Muscle layer of duodenum (tissue), 2 donors: ENCODE measurements around the gene GRK1.
"Not testable (repeated sequence)": the region's sequence is repeated elsewhere in the genome, so short reads cannot be mapped to it uniquely, and the experiment has no call there.

Experiments used
- H3K27ac ChIP-seq: one replicate; pipeline ENCODE4 v1.7.0; 2013; ENCODE audit warnings: mild to moderate bottlenecking, low read length
- H3K27me3 ChIP-seq: one replicate; pipeline ENCODE4 v1.7.0; 2013; ENCODE audit warnings: low read depth, mild to moderate bottlenecking, control low read depth, low read length
- H3K36me3 ChIP-seq, 2 donors: one replicate each; pipeline ENCODE4 v1.7.0; 2013; ENCODE audit warnings: low read length in 2 of 2, control low read depth in 1 of 2, mild to moderate bottlenecking in 1 of 2; ENCODE audit not compliant: insufficient read depth in 2 of 2, control insufficient read depth in 1 of 2
- H3K4me1 ChIP-seq, 2 donors: one replicate each; pipeline ENCODE4 v1.7.0; 2013; ENCODE audit warnings: low read length in 2 of 2, mild to moderate bottlenecking in 2 of 2, control low read depth in 1 of 2, moderate library complexity in 1 of 2; ENCODE audit not compliant: insufficient read depth in 2 of 2, control insufficient read depth in 1 of 2
- H3K4me3 ChIP-seq, 2 donors: one replicate each; pipeline ENCODE4 v1.7.0; 2013; ENCODE audit warnings: low read length in 2 of 2, low read depth in 1 of 2, mild to moderate bottlenecking in 1 of 2
- H3K9me3 ChIP-seq, 2 donors: one replicate each; pipeline ENCODE4 v1.7.0; 2013; ENCODE audit warnings: low read length in 2 of 2, control low read depth in 1 of 2, mild to moderate bottlenecking in 1 of 2; ENCODE audit not compliant: control insufficient read depth in 1 of 2
- donor health status: healthy.

GRK1 gene

DNA sequence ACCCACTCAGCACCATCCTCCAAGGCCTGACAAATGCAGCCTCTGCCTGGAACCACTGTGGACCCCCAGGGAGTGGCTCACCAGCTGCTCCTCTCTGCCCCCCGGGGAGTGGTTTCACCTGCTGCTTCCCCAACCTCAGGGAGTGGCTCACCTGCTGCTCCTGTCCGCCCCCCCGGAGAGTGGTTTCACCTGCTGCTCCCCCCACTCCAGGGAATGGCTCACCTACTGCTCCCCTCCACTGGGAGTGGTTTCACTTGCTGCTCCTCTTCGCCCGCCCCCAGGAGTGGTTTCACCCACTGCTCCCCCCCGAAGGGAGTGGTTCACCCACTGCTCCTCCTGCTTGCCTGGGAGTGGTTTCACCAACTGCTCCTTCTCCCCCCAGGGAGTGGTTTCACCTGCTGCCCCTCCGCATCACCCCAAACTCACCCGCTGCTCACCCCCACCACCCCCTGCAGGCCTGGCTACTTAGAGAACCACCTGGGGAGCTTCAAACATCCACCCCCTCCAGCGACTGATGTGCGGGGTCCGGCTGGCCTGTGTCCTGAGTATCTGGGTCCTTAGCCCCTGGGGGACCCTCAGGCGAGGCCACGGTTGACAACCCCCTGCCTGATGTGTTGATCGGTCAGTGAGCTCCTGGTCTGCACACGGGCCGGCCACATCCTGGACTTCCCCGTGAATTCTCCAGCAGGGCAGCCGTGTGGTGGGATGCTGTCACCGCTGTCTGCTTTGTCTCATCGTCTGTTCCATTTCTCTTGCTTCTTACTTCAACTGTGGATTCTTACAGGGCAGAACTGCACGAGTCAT is 77.4 kb downstream of the GRK1 start:
- Histone ChIP-seq H3K27me3 (no peaks in the 10 kb centered on the region), H3K36me3 (no peaks in the 10 kb centered on the region), H3K4me1 (peaks cover 0 to 9% of the 10 kb centered on the region in 2 donors), H3K4me3 (no peak overlapping the region), H3K9me3 (no peaks in the 10 kb centered on the region), H3K27ac (no peak overlapping the region)

DNA sequence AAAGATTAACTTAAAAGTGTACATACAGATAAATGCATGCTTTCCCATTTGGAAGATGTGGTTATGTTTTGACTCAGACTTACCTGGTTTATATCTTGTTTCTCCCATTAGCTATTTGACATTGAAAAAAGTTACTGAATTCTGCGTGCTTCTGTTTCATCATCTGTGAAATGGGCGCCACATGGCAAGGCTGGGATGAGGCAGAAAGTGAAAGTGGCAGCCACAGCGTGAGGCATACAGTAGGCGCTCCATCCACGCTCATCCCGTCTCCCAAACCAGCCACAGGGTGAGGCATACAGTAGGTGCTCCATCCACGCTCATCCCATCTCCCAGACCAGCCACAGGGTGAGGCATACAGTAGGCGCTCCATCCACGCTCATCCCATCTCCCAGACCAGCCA is 78.0 kb downstream of the GRK1 start:
- Histone ChIP-seq H3K27me3 (no peaks in the 10 kb centered on the region), H3K36me3 (no peaks in the 10 kb centered on the region), H3K4me1 (peaks cover 0 to 9% of the 10 kb centered on the region in 2 donors), H3K4me3 (no peak overlapping the region), H3K27ac (no peak overlapping the region), H3K9me3 (no peaks in the 10 kb centered on the region)

DNA sequence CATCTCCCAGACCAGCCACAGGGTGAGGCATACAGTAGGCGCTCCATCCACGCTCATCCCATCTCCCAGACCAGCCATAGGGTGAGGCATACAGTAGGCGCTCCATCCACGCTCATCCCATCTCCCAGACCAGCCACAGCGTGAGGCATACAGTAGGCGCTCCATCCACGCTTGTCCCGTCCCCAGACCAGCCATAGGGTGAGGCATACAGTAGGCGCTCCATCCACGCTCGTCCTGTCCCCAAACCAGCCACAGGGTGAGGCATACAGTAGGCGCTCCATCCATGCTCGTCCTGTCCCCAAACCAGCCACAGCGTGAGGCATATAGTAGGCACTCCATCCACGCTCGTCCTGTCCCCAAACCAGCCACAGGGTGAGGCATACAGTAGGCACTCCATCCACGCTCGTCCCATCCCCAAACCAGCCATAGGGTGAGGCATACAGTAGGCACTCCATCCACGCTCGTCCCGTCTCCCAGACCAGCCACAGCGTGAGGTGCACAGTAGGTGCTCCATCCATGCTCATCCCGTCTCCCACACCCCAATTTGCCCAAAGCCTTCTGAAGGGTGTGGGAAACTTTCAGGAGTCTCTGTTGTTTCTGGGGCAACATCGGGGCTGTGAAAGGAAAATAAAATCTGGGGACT is 78.6 kb downstream of the GRK1 start:
- H3K9me3 ChIP-seq, H3K27ac ChIP-seq, H3K36me3 ChIP-seq, H3K4me1 ChIP-seq, H3K4me3 ChIP-seq, H3K27me3 ChIP-seq: not testable (repeated sequence)

DNA sequence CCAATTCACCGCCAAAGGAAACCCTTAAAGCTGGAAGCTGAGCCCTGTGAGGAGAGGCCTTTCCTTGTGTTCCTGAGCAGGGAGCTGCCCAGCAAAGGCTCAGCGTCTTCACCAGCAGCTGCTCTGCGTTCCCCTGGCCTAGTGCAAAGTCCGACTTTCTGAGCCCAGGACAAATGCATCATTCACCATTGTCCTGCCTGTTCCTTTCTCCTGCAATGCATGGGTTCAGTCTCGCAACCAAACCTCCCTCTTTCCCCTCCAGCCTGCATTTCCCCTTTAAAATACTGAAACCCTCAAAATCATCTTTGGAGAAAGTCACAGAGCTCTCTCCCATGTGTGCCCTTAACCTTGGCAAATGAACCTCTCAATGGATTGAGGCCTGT is 79.1 kb downstream of the GRK1 start:
- Histone ChIP-seq H3K27me3 (no peaks in the 10 kb centered on the region), H3K4me1 (peaks cover 0 to 9% of the 10 kb centered on the region in 2 donors), H3K9me3 (no peaks in the 10 kb centered on the region), H3K27ac (no peak overlapping the region), H3K4me3 (no peak overlapping the region), H3K36me3 (no peaks in the 10 kb centered on the region)

DNA sequence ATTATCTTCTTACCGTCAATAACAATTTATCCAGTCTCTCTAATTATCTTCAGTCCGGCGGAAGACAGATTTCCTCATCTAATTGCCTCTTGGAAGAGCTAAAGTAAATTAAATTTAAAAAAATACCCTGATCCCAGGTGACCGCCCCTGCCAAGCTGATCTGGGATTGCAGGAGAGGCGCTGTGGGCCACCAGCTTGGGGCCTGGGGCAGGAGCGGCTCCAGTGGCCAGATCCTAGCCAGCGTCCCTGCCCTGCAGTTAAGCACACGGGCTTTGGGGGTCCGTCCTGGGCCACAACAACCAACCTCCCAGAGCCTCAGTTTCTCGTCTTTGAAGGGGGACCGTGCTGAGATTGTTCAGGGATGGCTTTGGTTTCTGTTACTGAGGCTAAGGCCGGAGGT is 79.7 kb downstream of the GRK1 start:
- Histone ChIP-seq H3K36me3 (no peaks in the 10 kb centered on the region), H3K9me3 (no peaks in the 10 kb centered on the region), H3K27ac (no peak overlapping the region), H3K4me1 (peaks cover 0 to 6% of the 10 kb centered on the region in 2 donors), H3K27me3 (no peaks in the 10 kb centered on the region), H3K4me3 (no peak overlapping the region)

DNA sequence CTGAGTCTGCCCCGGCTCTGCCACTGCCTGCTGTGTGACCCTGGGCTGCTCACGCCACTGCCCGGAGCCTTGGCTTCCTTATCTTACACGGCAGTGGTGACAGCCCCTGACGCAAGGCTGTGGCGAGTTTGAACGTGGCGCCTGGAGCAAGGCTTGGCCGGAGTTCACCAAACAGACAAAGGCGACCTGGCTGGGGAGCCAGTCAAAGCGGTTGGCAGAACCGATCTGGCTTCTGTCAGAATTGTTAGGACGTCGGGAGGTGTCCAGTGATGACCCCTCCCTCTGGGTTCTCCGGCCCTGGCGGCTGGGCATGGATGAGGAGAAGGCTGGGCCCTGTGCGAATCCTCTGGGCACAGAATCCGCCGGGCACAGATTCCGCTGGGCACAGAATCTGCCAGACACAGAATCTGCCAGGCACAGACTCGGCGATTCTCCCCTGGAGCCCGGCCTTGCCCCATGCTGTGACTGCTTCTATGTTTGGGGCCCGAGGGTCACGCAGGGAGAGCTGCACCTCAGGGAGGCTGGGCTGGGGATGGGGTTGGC is 80.3 kb downstream of the GRK1 start:
- Histone ChIP-seq H3K4me1 (no peaks in the 10 kb centered on the region), H3K4me3 (no peak overlapping the region), H3K9me3 (no peaks in the 10 kb centered on the region), H3K27ac (no peak overlapping the region), H3K27me3 (no peaks in the 10 kb centered on the region), H3K36me3 (no peaks in the 10 kb centered on the region)

DNA sequence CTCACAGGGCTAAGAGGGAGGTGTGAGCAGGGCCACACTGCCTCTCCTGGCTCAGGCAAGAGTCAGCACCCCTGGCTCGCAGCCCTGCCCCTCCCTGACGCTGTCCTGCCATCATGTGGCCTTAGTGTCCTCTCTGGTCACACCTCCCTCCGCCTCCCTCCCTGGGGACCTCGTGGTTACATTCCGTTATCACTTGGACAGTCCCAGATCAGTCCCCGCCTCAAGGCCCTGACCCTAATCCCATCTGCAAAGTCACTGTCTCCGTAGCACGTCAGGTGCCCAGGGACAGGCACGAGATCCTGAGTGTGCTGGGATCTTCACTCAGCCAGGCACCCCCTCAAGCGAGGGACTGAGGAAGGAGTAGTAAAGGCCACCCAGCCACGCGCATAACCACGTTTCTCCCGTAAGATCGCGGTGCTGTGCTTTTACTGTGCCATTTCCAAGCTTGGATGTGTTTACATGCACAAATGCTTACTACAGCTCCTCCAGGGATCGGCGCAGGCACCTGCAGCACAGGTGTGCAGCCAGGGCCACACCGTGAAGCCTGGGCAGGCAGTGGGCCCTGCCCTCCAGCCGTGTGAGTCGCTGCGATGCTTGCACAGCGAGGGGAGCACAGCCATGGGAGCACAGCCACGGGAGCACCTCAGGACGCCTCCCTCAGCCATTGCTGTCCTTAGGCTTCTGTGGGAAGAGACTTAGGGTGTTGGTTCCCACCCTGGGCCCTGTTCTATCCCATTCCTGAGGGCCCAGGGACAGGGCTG is 81.3 kb downstream of the GRK1 start:
- Histone ChIP-seq H3K4me1 (no peaks in the 10 kb centered on the region), H3K36me3 (no peaks in the 10 kb centered on the region), H3K9me3 (no peaks in the 10 kb centered on the region), H3K27ac (no peak overlapping the region), H3K4me3 (no peak overlapping the region), H3K27me3 (no peaks in the 10 kb centered on the region)

DNA sequence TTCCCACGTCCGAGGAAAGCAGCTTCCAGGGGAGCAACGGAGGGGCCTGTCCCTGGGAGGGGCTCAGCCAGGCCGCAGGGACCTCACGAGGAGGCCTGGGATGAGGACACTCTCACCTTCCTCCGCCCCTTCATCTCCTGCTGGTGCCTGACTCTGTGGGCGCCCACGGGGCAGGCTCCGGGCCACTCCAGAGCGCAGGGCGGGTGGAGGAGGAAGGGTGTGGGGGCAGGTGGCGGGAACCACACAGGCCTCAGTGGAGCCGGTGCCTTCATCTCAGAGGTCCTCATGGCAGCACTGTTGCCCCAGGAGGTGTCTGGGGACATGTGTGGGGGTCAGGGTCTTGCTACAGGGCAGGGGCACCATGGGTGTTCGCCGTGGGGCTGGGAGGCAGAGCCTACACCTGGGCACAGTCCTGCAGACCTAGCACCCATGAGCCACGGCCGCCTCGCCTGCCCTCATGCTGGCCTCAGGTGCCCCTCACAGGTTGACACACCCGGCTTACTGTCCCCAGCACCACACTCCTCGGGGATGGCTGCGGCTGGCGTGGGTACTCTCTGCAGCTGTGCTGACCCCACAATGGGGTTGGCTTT is 81.9 kb downstream of the GRK1 start:
- Histone ChIP-seq H3K27ac (no peak overlapping the region), H3K4me1 (no peaks in the 10 kb centered on the region), H3K27me3 (no peaks in the 10 kb centered on the region), H3K9me3 (no peaks in the 10 kb centered on the region), H3K36me3 (no peaks in the 10 kb centered on the region), H3K4me3 (no peak overlapping the region)

DNA sequence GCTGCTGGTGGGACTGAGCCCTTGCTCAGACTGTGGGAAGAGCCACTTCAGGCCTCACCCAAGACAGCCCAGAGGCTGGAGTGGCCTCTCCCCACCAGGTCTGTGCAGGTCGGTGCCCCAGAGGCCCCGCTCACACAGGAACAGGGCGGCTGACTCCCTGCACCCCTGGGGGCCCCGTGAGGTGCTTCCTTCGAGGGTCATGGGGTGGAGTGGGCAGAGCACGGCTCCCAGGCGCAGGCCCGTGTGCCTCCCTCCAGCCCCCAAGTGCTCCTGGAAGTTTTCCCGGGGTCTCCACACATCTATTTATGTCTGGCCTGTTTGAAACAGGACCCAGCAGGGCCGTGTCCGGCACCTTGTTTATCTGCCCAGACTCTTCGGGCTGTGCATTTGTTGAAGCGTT is 82.5 kb downstream of the GRK1 start:
- no peaks in the 10 kb centered on the region for H3K4me1 ChIP-seq

DNA sequence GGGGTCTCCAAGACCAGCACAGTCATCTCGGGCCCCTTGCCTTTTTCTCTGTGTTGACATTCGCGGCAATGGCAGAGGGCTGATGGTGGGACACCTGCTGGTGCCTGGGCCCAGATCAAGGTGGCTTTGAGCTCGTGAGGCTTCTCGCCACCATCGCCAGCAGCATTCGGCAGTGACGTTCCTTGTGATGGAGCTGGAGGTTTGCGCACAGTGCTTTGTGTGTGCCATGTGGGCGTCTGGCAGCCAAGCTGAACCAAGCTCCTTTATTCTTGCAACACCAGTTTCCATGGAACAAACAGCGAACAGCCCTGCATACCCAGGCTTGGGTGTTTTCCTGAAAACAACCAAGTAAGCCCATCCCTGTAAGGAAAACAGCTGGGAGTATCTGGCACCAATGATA is 82.9 kb downstream of the GRK1 start:
- Histone ChIP-seq H3K4me3 (no peak overlapping the region), H3K27me3 (no peaks in the 10 kb centered on the region), H3K27ac (no peak overlapping the region), H3K36me3 (no peaks in the 10 kb centered on the region), H3K4me1 (no peaks in the 10 kb centered on the region), H3K9me3 (no peaks in the 10 kb centered on the region)

More for the DNA sequence above, 82.5 kb downstream of the GRK1 start:
- H3K4me3 ChIP-seq: no peak overlapping the region
- H3K27ac ChIP-seq: no peak overlapping the region
- H3K27me3 ChIP-seq: no peaks in the 10 kb centered on the region
- no peaks in the 10 kb centered on the region for H3K9me3 ChIP-seq
- no peaks in the 10 kb centered on the region for H3K36me3 ChIP-seq
